Measurements from ENCODE around the gene TRPM1. TPM values are rescaled to one million over a fixed set of nuclear protein-coding genes. Genes with fewer than 3 reads are reported as not detected.

TRPM1 gene
- total and polyA plus RNA-seq, 9 of the 15 experiments (the other 6 are each of a cell fraction or from before 2014, with no cell fraction given) = 0.01 to 0.06 (median 0.03) TPM; not detected in 5

- TF ChIP-seq CHD4 (IDR thresholded peaks at IDR 0.05; ENCODE audit: insufficient read depth, insufficient replicate concordance, low read depth, low read length, poor library complexity, severe bottlenecking) = no peak
- no peak for TF ChIP-seq BRD4 (IDR thresholded peaks at IDR 0.05)
- no peak for TF ChIP-seq CGGBP1 (CRISPR knock-in tag; IDR thresholded peaks at IDR 0.05)
- no peak for TF ChIP-seq SIRT6 (IDR thresholded peaks at IDR 0.05; ENCODE audit: low read depth, low read length)
- no peak for TF ChIP-seq CCNT2 (IDR thresholded peaks at IDR 0.05; ENCODE audit: borderline replicate concordance, extremely low read depth, insufficient read length, low read depth, low read length)
- TF ChIP-seq ZNF197 (CRISPR knock-in tag; IDR thresholded peaks at IDR 0.05; ENCODE audit: low read depth) = no peak
Measured at GRCh38 chr15:30956216-30957124, 145.1 kb downstream of the TRPM1 start (continued).

DNA sequence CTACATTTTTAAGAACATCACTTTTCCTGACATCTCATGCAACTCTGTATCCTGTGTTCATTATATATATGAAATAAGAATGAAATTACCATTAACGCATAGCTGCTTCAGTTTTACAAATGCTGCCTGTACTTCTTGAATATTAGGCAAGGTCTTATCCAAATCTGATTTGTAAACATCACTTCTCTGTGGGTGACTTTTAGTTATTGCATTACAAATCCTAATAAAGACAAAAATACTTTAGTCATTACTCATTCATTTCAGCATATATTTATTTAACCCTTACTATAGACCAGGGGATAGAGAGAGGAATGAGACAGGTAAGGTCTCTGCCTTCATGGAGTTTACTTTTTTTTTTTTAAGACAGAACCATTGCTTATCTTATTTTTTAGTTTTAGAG lies 146.9 kb downstream of the TRPM1 start:
- intact Hi-C loops (cut with micrococcal nuclease) (no loop called here), in situ Hi-C loops (cut with MboI) (no loop called here)
- Histone ChIP-seq H3K9ac (ENCODE audit: insufficient read depth in 1 of 2, low read depth in 2 of 2, low read length in 2 of 2) (no peak overlapping the region), H3K4me1 (replicated peaks in 1 of 2; ENCODE audit: control insufficient read depth in 2 of 2, insufficient read depth in 2 of 2, low read length in 2 of 2) (peaks cover 4 to 9% of the 10 kb centered on the region in 2 experiments; a peak in 4 of 5 replicates), H3K9me3 (replicated peaks; ENCODE audit: control insufficient read depth, insufficient read depth, low read depth, low read length) (no peaks in the 10 kb centered on the region), H3K4me2 (ENCODE audit: insufficient read depth, low read length) (no peak overlapping the region), H3K79me2 (ENCODE audit: control insufficient read depth, insufficient read depth, low read length) (no peaks in the 10 kb centered on the region), H2AFZ (ENCODE audit: low read depth, low read length) (no peak overlapping the region), H3K27me3 (ENCODE audit: control insufficient read depth in 2 of 2, insufficient read depth in 2 of 2, low read length in 2 of 2) (no peaks in the 10 kb centered on the region), H3K27ac (ENCODE audit: extremely low read depth, low read depth, low read length) (no peak overlapping the region), H4K20me1 (replicated peaks; ENCODE audit: control insufficient read depth, insufficient read depth, low read length) (no peaks in the 10 kb centered on the region), H3K36me3 (ENCODE audit: control insufficient read depth, insufficient read depth, low read length) (peaks cover 46% of the 10 kb centered on the region), H3K9me1 (ENCODE audit: control insufficient read depth, insufficient read depth, low read length) (no peaks in the 10 kb centered on the region), H3K4me3 (no peak overlapping the region)
- ChIA-PET CTCF (ENCODE audit: low intra/inter-chr PET ratio) (interaction anchor here (0.6 kb wide), 1 partner anchor 12 kb away, joined by 8 read pairs; no protein-coding TSS in a partner anchor), POLR2A (no interaction called here)
- FAIRE-seq = no peak
- no peak for DNase-seq (ENCODE audit: extremely low read depth in 1 of 4, low spot score in 3 of 4)
- no TSS peak for BruUV-seq (replicated peaks)
- ATAC-seq = no peak
- WGBS (ENCODE audit: insufficient coverage, low coverage, missing lambda C conversion rate) = 100% methylated on average over 1 of the region's 1 CpG
- TF ChIP-seq ZC3H4 (CRISPR knock-in tag; IDR thresholded peaks at IDR 0.05; ENCODE audit: borderline replicate concordance) (no peak), PRPF4 (IDR thresholded peaks at IDR 0.05; ENCODE audit: insufficient read depth, low read depth, low read length, poor library complexity, severe bottlenecking) (no peak), ZBTB49 (CRISPR knock-in tag; IDR thresholded peaks at IDR 0.05; ENCODE audit: borderline replicate concordance) (no peak), PHB (CRISPR knock-in tag; IDR thresholded peaks at IDR 0.05) (no peak), HMG20A (CRISPR knock-in tag; conservative IDR thresholded peaks at IDR 0.05) (no peak), HOMEZ (CRISPR knock-in tag; IDR thresholded peaks at IDR 0.05) (no peak), ZNF232 (CRISPR knock-in tag; IDR thresholded peaks at IDR 0.05) (no peak), SMAD1 (IDR thresholded peaks at IDR 0.05; ENCODE audit: low read depth, low read length, partially characterized antibody) (no peak), SMARCB1 (IDR thresholded peaks at IDR 0.05; ENCODE audit: insufficient read length, low read depth) (no peak)
